ENCODE measurements around the gene NELFCD. TPM values are rescaled to one million over a fixed set of nuclear protein-coding genes. Genes with fewer than 3 reads are reported as not detected.

NELFCD gene
- total and polyA plus RNA-seq, 10 of the 15 experiments (the other 5 are each of a cell fraction or from before 2014, with no cell fraction given): 8.9 to 109 (median 82.9) TPM

DNA sequence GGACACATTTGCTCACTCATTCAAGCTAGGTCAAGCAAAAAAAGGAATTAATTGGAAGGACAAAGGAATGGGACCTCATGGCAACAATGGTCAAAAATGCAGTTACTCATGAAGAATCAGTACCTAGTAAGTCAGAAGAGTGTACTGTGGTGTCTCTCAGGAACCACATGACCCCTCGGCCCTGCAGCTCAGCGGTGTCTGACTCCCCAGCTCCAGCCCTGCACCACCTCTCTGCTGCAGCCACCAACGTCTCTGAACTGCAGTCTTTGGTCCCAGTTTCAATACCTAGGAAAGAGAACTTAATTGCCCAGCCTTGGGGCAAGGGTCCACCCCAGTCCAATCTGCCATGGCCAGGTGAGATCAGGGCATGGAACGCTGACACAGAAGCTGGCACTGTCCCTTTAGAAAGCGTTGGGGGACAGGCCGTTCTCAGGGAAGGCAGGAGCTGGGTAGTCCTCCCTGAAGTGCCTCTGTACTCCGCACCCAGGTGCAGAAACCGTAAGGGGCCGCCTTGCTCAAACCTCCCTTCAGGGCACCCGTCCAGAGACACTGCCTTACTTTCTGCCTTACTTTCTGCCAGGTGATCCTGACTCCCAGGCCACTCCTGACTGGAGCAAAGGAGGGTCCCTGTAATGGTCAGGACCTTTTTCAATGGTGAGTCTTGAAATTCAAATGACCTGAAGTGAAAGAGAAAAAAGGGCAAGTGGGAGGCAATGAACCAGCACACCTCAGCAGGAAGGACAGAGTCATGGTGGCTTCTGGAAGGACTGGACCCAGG, 13.2 kb upstream of the NELFCD start:
- H3K27me3 ChIP-seq (replicated peaks in 1 of 2; ENCODE audit: control insufficient read depth in 2 of 2, insufficient read depth in 2 of 2, low read length in 1 of 2): no peaks in the 10 kb centered on the region
- intact Hi-C loops (cut with micrococcal nuclease; ENCODE audit: unreplicated experiment): no loop called here
- 58% methylated on average over 10 of the region's 10 CpGs for WGBS (ENCODE audit: insufficient coverage, insufficient replicate concordance, low lambda C conversion rate, missing lambda C conversion rate)

More for the DNA sequence above, 13.2 kb upstream of the NELFCD start:
- H3K79me2 ChIP-seq (ENCODE audit: control insufficient read depth, insufficient read depth, low read length): no peaks in the 10 kb centered on the region
- DNase-seq (ENCODE audit: low read depth, low spot score) (no peak), ATAC-seq (no peak), FAIRE-seq (no peak)
- H3K9ac ChIP-seq (ENCODE audit: control insufficient read depth, insufficient read depth, low read length): no peak overlapping the region
- H3K4me2 ChIP-seq (ENCODE audit: control insufficient read depth, insufficient read depth): no peak overlapping the region
- ChIA-PET RAD21 (ENCODE audit: unreplicated experiment) (no interaction called here), SMC1A (ENCODE audit: uncharacterized antibody, unreplicated experiment) (no interaction called here), CTCF (no interaction called here), POLR2A (no interaction called here)
- H3K4me3 ChIP-seq: no peak overlapping the region
- BruUV-seq (replicated peaks): no TSS peak
- no peak overlapping the region for H3K27ac ChIP-seq (ENCODE audit: control insufficient read depth, insufficient read depth)
- no peaks in the 10 kb centered on the region for H4K20me1 ChIP-seq (ENCODE audit: control insufficient read depth, insufficient read depth)
- no peak overlapping the region for H2AFZ ChIP-seq (ENCODE audit: control insufficient read depth, low read depth, low read length)
- no peak for TF ChIP-seq NFYA (IDR thresholded peaks at IDR 0.05; ENCODE audit: borderline replicate concordance, low read depth, low read length)
- TF ChIP-seq, protein P1, sequence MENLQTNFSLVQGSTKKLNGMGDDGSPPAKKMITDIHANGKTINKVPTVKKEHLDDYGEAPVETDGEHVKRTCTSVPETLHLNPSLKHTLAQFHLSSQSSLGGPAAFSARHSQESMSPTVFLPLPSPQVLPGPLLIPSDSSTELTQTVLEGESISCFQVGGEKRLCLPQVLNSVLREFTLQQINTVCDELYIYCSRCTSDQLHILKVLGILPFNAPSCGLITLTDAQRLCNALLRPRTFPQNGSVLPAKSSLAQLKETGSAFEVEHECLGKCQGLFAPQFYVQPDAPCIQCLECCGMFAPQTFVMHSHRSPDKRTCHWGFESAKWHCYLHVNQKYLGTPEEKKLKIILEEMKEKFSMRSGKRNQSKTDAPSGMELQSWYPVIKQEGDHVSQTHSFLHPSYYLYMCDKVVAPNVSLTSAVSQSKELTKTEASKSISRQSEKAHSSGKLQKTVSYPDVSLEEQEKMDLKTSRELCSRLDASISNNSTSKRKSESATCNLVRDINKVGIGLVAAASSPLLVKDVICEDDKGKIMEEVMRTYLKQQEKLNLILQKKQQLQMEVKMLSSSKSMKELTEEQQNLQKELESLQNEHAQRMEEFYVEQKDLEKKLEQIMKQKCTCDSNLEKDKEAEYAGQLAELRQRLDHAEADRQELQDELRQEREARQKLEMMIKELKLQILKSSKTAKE (IDR thresholded peaks at IDR 0.05; ENCODE audit: low read depth, poor library complexity, severe bottlenecking): no peak
- TF ChIP-seq, protein P2, sequence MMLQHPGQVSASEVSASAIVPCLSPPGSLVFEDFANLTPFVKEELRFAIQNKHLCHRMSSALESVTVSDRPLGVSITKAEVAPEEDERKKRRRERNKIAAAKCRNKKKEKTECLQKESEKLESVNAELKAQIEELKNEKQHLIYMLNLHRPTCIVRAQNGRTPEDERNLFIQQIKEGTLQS (IDR thresholded peaks at IDR 0.05; ENCODE audit: borderline replicate concordance, extremely low read depth, low read depth, low read length): no peak
- no peak for TF ChIP-seq SREBF1 (IDR thresholded peaks at IDR 0.05; ENCODE audit: low read length)
- TF ChIP-seq, protein P3, sequence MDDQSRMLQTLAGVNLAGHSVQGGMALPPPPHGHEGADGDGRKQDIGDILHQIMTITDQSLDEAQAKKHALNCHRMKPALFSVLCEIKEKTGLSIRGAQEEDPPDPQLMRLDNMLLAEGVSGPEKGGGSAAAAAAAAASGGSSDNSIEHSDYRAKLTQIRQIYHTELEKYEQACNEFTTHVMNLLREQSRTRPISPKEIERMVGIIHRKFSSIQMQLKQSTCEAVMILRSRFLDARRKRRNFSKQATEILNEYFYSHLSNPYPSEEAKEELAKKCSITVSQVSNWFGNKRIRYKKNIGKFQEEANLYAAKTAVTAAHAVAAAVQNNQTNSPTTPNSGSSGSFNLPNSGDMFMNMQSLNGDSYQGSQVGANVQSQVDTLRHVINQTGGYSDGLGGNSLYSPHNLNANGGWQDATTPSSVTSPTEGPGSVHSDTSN (IDR thresholded peaks at IDR 0.05; ENCODE audit: insufficient replicate concordance, low read depth, low read length): no peak
- TF ChIP-seq SMAD5 (IDR thresholded peaks at IDR 0.05; ENCODE audit: low read depth): no peak
- TF ChIP-seq, protein P4, sequence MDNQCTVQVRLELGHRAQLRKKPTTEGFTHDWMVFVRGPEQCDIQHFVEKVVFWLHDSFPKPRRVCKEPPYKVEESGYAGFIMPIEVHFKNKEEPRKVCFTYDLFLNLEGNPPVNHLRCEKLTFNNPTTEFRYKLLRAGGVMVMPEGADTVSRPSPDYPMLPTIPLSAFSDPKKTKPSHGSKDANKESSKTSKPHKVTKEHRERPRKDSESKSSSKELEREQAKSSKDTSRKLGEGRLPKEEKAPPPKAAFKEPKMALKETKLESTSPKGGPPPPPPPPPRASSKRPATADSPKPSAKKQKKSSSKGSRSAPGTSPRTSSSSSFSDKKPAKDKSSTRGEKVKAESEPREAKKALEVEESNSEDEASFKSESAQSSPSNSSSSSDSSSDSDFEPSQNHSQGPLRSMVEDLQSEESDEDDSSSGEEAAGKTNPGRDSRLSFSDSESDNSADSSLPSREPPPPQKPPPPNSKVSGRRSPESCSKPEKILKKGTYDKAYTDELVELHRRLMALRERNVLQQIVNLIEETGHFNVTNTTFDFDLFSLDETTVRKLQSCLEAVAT (IDR thresholded peaks at IDR 0.05): no peak
- in situ Hi-C loops (cut with MboI): no loop called here
- peaks cover 9% of the 10 kb centered on the region; the same call in 1 of the 2 replicates for H3K4me1 ChIP-seq (ENCODE audit: control insufficient read depth, insufficient read depth, low read length)
- peaks cover 2% of the 10 kb centered on the region; the same call in 2 of the 3 replicates for H3K9me3 ChIP-seq (replicated peaks; ENCODE audit: control insufficient read depth, insufficient read depth, low read length)
- no peaks in the 10 kb centered on the region for H3K36me3 ChIP-seq (ENCODE audit: control insufficient read depth in 2 of 2, insufficient read depth in 2 of 2, low read length in 1 of 2)
